Right ventricle myocardium superior (tissue), 1 donor: ENCODE data around the gene TCEA2. TPM values are rescaled to one million over a fixed set of nuclear protein-coding genes. Genes with fewer than 3 reads are reported as not detected.

Source experiments
- ATAC-seq: fragments of 200-7000 bp; cut with Tn5 transposase; one replicate; pipeline ENCODE4 v1.9.1; 2020; ENCODE audit warnings: mild to moderate bottlenecking; ENCODE audit not compliant: poor library complexity
- DNase-seq: peaks from one replicate; pipeline ENCODE4 v3.0.0-alpha.2; 2020
- intact Hi-C: fragments of 100-400 bp; cut with DNase I; formaldehyde crosslinking; loops from one replicate; pipeline ENCODE4 v1.11.2; 2022
- total RNA-seq: library from RNA; stranded (reverse); fragmentation: NEBNext Ultra II Directional; extraction: Animal tissue kit (Norgen Biotek cat#: 25700); gene quantifications from one replicate; pipeline ENCODE4 v1.2.1, GENCODE V29; 2021
- donor health status: DM: no; HTN: yes; CAD: no; lungs with severe emphysema.

The TCEA2 gene
- total RNA-seq, 1 donor from 2014 or later: 34.6 TPM

GRCh38 chr20:64099880-64100565 is 37.0 kb downstream of the TCEA2 start:
- intact Hi-C loops: no loop called here
- ATAC-seq (no peak), DNase-seq (peak; percentile 14)

GRCh38 chr20:64100566-64100888 is 37.5 kb downstream of the TCEA2 start:
- DNase-seq (peak; percentile 30), ATAC-seq (no peak)
- intact Hi-C loops: no loop called here

DNA sequence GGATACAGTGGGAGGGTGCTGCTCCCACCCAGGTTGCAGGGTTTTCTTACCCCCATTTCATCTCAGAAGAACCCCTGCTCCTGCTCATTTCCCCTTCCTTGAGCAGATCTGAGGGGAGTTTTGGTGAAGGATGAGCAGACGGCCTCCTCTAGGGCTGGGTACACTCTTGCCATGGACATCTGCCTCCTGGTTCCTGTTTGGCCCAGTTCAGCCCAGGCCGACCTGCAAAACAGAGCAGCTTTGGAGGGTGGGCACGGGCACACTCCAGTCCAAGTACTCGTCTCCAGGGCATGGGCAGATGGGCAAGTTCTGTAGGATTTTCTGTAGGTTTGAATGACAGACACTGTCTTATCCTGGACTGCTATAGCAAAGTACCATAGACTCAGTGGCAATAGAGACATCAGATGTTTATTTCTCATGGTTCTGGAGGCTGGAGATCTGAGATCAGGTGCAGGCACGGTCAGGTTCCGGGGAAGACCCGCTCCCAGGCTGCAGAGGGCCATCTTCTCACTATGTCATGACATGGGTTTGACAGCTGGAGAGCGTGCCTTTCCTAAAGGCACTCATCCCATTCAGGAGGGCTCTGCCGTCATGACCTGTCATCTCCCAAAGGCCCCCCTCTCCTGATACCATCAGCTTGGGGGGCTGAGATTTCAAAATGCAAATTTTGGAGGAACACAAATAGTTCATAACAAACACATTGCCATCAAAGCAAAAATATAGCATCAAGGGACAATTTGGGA is 38.1 kb downstream of the TCEA2 start:
- ATAC-seq (no peak), DNase-seq (peak; percentile 8)
- intact Hi-C loops: no loop called here

- ATAC-seq: peak; percentile 88
Measured at GRCh38 chr20:64101731-64102621, 39.0 kb downstream of the TCEA2 start.

GRCh38 chr20:64102647-64103354 is 39.8 kb downstream of the TCEA2 start:
- ATAC-seq: peak; percentile 78

More at GRCh38 chr20:64101731-64102621, 39.0 kb downstream of the TCEA2 start:
- intact Hi-C loops: no loop called here
- DNase-seq: peak; percentile 67

DNA sequence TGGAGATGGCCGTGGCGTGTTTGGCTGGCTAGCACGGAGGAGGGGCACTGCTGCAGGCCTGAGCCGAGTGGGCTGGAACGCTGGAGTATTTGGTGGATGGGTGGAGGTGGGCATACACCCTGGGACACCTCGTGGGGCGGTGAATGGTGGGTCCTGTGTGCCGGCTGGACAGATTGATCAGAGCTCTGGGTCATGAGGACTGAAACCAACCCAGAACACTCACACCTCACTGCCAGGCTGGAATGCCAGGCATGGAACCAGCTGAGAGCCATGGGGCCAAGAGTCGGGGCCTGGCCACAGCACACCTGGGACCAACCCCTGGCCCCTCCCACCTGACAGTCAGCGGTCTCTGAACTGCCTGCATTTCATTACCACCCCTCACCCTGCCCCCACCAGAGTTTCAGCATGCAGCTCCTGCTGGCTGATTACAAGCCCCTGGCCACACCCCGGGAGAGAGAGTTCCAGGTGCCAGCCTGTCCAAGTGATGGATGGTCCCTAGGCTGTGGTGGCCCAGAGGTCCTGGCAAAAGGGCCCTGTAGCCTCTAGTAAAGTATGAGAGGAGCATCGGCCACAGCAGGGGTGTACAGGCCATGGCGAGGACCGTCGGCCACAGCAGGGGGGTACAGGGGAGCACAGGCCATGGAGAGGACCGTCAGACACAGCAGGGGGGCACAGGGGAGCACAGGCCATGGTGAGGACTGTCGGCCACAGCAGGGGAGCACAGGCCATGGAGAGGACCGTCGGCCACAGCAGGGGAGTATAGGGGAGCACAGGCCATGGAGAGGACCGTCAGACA is 41.1 kb downstream of the TCEA2 start:
- ATAC-seq: no peak
- peak; percentile 24 for DNase-seq
- intact Hi-C loops: no loop called here

More at GRCh38 chr20:64102647-64103354, 39.8 kb downstream of the TCEA2 start:
- DNase-seq: peak; percentile 42
- intact Hi-C loops: no loop called here

DNA sequence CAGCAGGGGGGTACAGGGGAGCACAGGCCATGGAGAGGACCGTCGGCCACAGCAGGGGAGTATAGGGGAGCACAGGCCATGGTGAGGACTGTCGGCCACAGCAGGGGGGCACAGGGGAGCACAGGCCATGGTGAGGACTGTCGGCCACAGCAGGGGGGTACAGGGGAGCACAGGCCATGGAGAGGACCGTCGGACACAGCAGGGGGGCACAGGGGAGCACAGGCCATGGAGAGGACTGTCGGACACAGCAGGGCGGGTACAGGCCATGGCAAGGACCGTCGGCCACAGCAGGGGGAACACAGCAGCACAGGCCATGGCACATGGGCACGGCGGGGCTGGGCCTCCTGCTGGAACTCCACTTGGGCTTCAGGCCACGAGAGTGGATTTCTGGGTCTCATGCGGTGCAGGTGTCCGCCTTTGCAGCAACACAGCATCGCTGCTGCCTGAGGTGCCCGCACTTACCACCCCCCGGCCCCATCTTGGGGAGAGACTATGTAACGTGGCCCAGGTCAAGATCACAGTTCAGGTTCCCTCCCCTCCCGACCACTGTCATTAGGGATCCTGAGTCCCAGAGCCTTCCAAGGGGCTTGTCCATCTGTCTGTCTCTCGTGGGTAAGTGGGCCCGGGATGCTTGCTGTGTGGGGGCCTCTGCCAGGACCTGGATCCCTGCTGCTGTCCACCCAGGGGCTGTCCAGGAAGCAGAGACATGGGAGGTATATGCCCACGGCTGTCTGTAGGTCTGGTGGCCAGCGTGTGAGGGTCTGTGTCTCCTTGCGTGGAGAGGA is 41.9 kb downstream of the TCEA2 start:
- intact Hi-C loops: no loop called here
- ATAC-seq (no peak), DNase-seq (peak; percentile 17)

DNA sequence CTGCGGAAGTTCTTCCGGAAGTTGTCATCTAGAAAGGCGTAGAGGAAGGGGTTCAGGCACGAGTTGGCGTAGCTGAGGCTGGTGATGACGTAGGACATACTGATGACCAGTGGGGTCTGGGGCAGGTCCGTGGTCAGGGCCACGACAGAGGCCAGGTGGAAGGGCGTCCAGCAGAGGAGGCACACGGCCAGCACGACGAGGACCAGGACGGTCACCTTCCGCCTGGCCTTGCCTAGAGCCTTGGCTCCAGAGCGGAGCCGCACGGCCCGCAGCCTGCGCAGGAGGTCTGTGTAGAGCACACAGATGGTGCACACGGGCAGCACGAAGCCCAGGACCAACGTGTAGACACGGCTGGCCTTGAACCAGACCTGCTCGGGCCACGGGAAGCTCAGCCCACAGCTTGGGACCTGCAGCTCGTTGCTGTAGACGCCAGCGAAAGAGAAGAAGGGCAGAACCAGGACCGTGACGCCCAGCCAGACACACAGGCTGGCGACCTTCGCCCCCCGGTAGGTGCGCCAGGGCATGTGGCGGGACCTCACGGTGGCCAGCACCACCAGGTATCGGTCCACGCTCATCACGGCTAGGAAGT is 42.9 kb downstream of the TCEA2 start:
- intact Hi-C loops: no loop called here
- ATAC-seq (no peak), DNase-seq (peak; percentile 36)

DNA sequence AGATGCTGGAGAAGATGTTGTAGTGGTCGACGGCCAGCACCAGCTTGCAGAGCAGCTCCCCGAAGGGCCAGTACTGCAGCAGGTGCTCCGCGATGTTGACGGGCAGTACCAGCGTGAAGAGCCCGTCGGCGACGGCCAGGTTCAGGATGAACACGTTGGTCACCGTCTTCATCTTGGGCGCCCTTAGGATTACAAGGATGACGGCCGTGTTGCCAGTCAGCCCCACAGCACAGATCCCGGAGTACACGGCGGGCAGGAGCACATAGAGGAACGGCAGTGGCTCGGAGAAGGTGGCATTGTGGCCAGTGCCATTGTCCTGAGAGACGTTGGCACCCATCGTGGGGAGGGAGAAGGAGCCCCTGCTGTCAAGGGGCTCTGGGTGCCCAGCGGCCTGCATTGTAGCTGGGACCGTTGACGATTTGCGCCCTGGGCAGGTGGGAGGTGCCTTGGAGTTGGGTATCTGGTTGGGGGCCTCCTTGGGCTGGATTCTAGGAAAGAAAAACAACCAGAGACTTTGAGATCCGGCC is 43.5 kb downstream of the TCEA2 start:
- peak; percentile 15 for DNase-seq
- intact Hi-C loops: no loop called here
- ATAC-seq: no peak

DNA sequence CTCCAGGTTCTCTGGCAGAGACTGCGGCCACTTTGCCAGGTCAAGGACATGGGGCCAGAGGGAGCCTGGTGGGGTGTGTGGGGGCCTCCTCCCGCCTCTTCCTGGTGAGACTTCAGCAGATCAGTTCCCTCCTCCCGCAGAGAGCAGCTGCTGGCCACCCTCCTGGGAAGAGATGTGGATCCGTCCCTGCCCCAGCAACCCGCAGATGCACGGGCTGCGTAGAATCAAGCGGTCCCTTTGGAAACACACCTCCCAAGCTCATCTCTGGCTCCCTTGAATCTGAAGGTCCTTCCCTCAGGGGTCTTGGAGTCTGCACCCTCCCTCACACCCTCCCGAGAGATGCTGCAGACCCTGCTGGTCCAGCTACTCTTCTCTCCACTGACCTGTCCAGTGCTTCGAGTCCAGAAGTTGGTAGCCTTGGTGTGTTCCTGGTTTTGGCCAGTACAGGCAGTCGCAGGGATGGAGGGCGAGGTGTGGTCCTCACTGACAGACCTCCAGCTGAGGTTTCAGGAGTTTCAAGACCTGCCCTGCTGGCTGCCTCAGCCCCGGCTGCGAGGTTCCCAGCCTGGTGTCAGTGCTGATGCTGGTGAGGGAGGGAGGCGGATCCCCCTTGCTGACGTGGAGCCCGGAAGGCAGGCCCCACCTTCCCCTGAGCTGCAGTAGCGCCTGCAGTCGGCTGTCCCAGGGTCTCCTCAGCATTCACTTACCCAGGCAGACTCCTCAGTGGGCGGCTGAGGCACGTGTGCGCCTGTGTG is 44.2 kb downstream of the TCEA2 start, which contains the start of gene NPBWR2:
Gene NPBWR2, minus strand, starts transcription at position 585 of the 755 bp plus-strand sequence. CDS start 734 bp downstream, outside the sequence.
- ATAC-seq (no peak), DNase-seq (peak; percentile 30)
- intact Hi-C loops: no loop called here

DNA sequence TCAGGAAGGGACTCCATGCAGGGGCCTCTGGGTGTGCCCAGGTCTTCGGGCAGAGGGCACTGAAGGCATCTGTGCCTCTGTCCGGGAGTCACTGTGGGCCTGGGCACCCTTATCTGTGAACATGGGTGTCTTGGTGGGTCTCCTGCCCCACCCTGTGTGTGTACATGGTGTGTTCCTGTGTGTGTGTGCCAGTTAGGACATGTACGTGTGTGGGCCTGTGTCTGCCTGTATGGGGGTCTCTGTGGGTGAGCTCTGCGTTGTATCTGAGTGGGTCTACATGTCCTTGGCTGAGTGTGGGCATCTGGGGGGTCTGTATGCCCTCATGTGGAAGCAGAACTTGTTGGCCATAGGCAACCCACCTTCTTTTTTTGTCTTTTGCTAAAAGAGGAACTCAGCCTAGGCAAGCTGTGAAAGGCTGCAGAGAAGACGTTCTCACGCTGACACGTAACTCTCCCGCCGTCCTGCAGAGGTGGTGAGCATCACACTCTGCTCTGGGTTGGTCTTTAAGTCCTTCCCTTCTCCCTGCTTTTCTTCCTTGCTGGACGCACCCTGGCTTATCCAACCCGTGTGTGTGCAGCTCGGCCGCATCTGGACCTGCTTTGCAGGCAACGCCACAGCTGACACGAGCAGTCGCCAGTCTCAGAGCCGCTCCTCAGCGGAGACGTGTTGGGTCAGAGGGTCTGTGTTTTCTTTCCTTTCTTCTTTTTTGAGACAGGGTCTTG is 44.9 kb downstream of the TCEA2 start:
- intact Hi-C loops: no loop called here
- peak; percentile 34 for DNase-seq
- no peak for ATAC-seq

DNA sequence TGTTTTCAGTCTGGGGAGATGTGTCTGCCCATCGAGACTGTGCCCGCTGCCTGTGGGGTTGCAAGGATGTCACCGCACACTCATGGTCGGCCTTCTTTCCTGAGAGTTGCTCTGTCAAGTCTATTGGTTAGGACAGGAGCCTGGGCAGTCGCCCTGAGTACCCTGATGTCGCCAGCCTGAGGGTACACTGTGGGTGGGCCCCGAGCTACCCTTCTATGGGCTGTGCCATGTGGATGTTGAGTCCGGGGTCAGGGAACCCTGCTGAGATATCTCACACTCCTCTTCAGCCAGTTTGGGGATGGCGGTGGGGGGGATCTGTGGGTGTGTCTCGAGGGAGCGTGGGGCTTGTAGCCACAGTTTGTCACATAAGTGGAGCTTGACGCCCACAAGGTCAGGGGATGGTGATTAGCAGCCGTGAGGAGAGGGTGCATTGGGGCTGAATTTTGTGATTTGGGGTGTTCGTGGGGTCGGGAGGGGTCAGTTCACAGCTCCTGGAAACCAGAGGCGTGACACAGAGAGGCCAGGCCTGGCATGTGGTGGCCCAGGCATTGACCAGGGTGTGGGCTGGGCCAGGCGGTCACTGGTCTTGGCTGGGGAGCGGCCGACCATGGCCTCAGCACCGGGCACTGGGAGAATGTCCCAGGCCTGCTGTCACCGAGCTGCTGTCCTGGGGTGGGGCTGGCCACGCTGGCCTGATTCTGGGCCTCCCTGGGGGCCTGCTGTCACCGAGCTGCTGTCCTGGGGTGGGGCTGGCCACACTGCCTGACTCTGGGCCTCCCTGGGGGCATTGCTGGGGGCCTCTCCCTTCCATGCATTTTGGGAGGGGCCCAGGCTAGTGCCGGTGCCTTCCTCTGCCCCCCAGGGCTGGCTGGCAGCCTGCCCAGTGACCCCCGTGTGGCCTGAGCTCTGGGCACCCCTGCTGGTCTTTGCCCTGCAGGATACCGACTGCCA is 46.0 kb downstream of the TCEA2 start:
- DNase-seq: peak; percentile 20
- ATAC-seq: no peak
- intact Hi-C loops: no loop called here

DNA sequence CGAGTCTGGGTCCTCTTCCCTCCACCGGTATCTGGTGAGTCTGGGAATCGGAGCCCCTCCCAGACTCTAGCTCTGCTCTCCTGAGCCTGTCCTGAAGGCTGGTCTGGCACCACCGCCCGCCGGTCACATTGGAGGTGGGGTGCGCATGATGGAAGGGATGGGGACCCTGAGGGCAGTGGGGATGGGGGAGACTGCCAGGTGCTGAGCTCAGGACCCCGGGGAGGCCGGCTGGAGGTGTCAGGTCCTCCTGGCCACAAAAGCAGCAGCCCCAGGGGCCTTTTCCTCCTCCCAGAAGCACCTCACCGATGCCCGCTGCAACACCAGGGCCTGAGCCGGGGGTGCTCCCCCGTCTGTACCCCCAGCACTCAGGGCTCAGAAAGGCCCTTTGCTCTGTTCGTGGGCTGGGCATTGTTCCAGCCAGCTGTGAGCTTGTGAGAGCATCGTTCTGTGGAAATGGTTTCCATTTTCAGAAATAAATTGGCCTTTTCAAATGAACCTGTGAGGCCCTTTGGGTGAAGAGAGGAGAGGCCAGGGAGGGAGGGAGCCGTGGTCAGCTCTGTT is 46.9 kb downstream of the TCEA2 start:
- DNase-seq (peak; percentile 21), ATAC-seq (no peak)
- intact Hi-C loops: loop anchor here (10.0 kb wide), 1 partner anchor 65 kb away; the partner anchor contains the start of gene SOX18
